ENCODE results near the gene SAMD3.
A peak's percentile ranks its signal among the peaks of the same experiment; 100 is the strongest.
"Not testable (repeated sequence)": the region's sequence is repeated elsewhere in the genome, so short reads cannot be mapped to it uniquely, and the experiment has no call there.

SAMD3 gene
- total RNA-seq: 22.7 reads per million, percentile 49 among the genes with 10 or more reads in this experiment

DNA sequence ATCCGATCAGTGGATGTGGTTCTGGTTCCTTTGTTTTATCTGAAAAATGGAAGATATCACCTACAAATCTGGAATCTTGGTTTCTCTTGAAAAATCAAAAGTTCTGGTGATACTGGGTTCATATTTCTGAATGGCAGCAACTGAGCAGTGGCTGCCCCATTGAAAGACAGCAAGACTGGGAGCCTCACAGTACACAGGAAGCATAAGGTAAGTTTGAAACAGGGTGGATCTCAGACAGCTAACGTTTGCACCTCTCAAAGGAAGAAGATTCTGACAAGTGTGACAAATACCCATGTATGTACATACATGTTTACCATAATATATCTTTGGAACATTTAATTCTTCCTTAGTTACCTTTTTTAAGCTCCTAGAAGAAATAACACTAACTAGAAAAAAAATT is at the start of gene SAMD3:
TSS of gene SAMD3 (minus strand) at position 177 of the 400 bp plus-strand sequence. CDS start 7,678 bp downstream, outside the sequence.
- no peak for DNase-seq

DNA sequence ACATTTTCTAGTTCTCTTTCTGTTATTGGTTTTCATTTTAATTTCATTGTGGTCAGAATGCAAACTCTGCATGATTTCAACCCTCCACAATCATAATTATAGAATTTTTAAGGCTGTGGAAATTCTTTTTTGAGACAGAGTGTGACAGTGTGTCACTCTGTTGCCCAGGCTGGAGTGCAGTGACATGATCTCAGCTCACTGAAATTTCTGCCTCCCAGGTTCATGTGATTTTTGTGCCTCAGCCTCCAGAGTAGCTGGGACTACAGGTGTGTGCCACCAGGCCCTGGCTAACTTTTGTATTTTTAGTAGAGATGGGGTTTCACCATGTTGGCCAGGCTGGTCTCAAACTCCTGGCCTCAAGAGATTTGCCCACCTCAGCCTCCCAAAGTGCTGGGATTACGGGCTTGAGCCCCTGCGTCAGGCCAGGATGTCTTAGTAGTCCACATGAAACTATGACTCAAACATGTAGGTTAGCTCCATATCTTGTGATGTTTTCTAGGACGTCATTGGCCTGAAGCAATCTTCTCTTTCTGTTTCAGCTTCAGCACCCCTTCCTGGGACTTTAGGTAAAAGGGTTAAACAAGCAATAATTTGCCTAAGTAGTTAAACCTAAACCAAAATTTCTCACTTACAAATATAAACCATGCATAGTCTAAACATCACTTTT is 47.4 kb upstream of the SAMD3 start:
- no peak for DNase-seq

GRCh38 chr6:130265553-130265952 is 42.8 kb upstream of the SAMD3 start:
- DNase-seq: not testable (repeated sequence)

GRCh38 chr6:130262008-130262407 is 39.3 kb upstream of the SAMD3 start:
- no peak for DNase-seq

DNA sequence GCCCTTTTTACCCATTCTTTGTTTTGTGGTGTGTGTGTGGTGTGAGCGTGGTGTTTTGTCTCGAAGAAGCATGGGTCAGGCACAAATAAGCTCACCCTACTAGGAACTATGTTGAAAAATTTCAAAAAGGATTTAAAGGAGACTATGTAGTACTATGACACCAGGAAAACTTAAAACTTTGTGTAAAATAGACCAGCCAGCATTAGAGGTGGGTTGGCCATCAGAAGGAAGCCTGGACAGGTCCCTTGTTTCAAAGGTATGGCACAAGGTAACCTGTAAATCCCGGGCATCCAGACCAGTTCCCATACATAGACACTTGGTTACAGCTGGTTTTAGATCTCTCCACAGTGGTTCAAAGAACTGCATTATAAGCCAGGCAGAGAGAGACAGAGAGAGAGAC is 38.8 kb upstream of the SAMD3 start:
- DNase-seq: not testable (repeated sequence)

GRCh38 chr6:130260614-130261241 is 38.0 kb upstream of the SAMD3 start:
- DNase-seq: not testable (repeated sequence)

DNA sequence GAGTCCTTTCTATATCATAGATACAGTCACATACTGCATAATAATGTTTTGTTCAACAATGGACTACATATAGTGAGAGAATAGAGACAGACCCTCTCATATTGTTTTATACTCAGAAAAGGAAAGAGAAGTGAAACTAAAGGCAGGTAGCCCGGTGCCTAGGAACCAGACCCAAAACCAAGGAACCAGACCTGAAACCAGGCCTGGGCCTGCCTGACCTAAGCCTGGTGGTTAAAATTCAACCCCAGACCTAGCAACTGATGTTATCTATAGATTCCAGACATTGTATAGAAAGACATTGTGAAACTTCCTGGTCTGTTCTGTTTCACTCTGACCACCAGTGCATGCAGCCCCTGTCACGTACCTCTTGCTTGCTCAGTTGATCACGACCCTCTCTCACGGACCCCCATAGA is 37.3 kb upstream of the SAMD3 start:
- not testable (repeated sequence) for DNase-seq

DNA sequence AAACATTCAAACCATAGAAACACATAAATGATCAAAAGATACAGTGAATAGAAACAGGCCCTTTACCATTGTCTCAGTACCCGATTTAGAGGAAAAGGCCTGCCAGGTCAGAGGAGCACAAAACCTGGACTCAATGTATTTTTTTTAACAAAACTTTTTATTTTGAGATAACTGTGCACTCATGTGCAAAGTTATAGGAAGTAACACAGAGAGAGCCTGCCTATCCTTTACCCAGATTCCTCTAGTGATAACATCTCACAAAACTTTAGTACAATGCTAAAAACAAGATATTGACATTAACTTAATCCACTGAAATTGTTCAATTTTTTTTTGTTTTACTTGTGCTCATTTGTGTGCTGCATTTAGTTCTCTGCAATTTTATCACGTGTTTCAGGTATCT is 36.8 kb upstream of the SAMD3 start:
- no peak for DNase-seq

- DNase-seq: no peak
Observed at GRCh38 chr6:130259140-130259539, 36.4 kb upstream of the SAMD3 start.

- DNase-seq: no peak
Observed at GRCh38 chr6:130252527-130253237, 29.9 kb upstream of the SAMD3 start.

DNA sequence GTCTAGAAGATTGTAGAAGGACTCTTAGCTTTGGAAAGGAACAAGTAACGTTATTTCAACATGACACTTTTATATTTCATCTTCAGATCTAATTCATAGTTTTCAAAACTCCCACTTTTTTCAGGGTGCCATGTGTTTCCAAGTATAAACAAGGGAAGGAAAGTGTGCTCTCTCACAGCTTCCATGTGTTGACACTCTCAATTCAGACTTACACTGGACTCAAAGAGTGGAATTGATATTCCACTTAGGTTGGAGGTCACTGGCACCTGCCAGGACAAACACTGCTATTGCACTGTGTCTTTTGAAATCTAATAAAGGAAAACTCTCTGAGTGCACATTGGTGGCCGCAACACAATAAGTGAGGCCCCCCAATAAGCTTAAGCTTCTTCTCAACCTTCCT is 22.5 kb upstream of the SAMD3 start:
- no peak for DNase-seq

DNA sequence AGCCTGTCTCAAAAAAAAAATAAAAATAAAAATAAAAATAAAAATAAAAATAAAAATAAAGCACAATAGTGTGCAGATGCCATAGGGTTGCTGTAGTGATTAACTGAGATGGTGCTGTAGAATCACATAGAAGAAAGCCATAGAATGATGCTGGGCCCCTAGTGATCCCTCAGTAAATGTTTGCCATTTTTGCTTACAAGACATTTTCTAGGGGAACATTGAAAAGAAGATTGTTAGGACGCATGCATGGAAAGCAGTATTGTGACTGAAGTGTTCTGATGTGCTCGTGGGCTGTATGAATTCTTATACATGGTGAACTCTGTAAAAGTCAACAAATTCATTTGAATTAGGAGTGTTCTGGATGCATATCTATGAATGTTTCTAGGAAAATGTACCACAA is 22.0 kb upstream of the SAMD3 start:
- DNase-seq: no peak

- DNase-seq: no peak
Observed at GRCh38 chr6:130240232-130240631, 17.5 kb upstream of the SAMD3 start.

DNA sequence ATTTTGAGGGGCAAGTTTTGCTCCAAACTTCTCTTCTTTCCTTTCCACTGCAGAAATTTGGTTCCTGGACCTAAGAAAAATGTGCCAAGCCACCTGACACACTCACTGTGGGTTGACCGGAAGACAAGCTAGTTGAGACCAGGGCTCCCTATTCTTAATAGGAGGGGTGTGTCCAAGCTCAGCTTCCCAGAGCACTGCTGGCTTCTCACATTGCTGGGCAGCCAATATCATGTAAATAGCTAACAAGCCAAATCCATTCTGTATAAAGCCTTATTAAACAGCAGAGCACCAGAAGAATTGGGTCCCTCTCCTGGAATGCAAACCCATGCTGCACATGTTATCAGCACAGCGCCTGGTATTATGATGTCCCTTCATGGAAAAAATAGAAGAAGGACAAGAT is 17.0 kb upstream of the SAMD3 start:
- no peak for DNase-seq

DNA sequence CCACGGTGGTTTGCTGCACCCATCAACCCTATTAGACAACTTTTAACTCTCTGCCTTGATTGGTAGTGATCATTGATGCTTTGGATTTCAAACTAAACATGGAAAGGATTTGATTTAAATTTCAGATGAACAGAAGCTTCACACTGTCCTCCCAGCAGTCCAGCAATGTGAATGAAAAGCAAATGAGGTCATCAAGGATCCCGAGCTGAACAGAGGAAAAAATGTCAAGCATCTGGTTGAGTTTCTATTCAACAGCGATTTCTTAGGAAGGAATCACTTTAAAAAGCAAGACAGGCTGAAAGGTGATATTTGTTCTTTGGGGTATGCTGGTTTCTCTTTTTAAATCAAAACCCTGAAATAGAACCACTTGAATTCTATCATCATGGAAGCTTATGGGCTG is 10.6 kb upstream of the SAMD3 start:
- no peak for DNase-seq

- not testable (repeated sequence) for DNase-seq
Observed at GRCh38 chr6:130230531-130230930, 7.8 kb upstream of the SAMD3 start.

- DNase-seq: no peak
Observed at GRCh38 chr6:130229645-130230044, 6.9 kb upstream of the SAMD3 start.

DNA sequence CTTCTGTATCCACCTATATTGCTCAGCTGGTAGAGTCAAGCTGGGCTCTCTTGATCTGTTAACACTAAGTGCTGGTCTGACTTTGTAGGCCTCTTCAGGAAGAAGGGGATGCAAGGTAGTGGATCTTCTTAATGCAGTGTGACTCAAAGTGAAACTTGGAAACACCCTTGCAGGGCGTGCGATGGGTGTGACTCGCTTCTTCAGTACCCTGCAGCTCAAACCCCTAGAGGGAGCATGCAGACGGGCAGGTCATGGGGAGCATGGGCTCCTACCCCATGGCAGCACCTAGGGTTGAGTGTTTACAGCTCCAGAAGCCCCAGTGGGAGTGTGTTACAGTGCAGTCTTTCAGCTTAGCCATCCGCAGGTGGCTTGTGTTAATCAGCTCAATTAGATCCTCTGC is 757 bp upstream of the SAMD3 start:
- DNase-seq: peak; percentile 49

- DNase-seq: no peak
Observed at GRCh38 chr6:130218134-130218533, 4.6 kb downstream of the SAMD3 start.

- no peak for DNase-seq
Observed at GRCh38 chr6:130216620-130217019, 6.1 kb downstream of the SAMD3 start.

DNA sequence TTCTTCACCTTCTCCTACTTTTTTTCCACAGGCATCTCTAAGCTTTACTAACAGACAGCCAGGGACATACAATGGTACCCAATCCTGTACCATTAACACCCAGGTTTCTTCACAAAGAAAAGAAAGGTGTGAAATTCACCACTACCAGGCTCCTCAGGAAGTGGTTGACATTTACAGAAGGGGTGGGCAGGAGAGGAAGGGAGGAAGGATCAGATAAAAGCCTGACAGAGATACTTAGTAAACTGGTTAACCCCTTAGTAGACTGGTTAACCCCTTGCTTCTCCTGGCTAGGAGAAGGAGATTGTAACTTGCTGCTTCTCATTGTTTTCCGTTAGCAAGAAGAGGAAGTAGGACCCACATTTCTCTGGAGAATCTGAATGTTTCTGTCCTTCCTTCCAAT is 7.2 kb downstream of the SAMD3 start:
- DNase-seq: peak; percentile 10

DNA sequence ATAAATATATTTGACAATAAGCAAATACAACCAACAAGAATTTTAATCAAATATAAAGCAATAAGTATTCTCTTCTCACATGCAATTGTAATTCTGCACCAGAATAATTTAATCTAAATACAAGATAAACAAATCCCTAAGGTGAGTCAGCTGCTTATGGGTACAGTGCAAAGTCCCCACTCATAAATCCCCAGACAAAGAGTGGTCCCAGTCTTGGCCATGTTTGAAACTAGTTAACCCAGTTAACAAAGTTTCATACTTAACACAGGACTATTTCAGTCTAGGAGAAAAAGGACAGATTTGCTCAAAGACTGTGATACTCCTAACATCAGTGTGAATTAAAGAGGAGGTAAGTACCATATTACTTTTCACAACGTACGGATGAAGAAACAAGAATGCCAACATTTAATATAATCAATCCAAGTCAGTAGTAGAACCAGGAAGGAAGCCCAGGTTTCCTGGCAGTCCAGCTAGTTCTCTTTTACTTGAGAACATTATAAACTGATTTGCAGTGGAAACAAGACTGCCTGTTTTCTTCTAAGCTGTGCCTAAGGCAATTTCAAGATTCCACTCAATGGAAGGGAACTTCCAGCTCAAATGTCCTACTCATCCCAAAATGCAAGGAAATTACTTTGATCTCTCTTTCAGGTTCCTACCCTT is 10.4 kb downstream of the SAMD3 start:
- no peak for DNase-seq

GRCh38 chr6:130211691-130212090 is 11.1 kb downstream of the SAMD3 start:
- DNase-seq: no peak
